K562 (cell line): ENCODE results near the gene TSC22D3. TPM values are rescaled to one million over a fixed set of nuclear protein-coding genes. Genes with fewer than 3 reads are reported as not detected.
A peak's percentile ranks its signal among the peaks of the same experiment; 100 is the strongest.

Experiments used
- CEBPG ChIP-seq, 3 experiments: fragments of 200-800 bp in 1 of 3; sonication (Bioruptor generic) in 1 of 3; sonication (generic) in 1 of 3; formaldehyde crosslinking in 1 of 3; IDR thresholded peaks in 2 of 3; conservative IDR thresholded peaks in 1 of 3; 2 replicates each; pipeline versions ENCODE4 v1.6.1 to v1.8.0; 2016 to 2022; ENCODE audit warnings: missing compliant biosample characterization in 2 of 3, missing genetic modification characterization in 2 of 3, mild to moderate bottlenecking in 1 of 3, missing genetic modification reagents in 1 of 3
- E2F5 ChIP-seq: sonication (generic); formaldehyde crosslinking; IDR thresholded peaks from 2 replicates; pipeline ENCODE4 v1.8.0; 2022; ENCODE audit warnings: mild to moderate bottlenecking, missing genetic modification reagents
- FUS ChIP-seq: fragments of 200-400 bp; formaldehyde crosslinking; optimal IDR thresholded peaks from 2 replicates; pipeline ENCODE3; 2017; ENCODE audit warnings: low read depth, low read length
- PKNOX1 ChIP-seq: fragments of 450-650 bp; IDR thresholded peaks from 2 replicates; pipeline ENCODE4 v1.6.1; 2016
- REST ChIP-seq, 2 experiments: fragments of 450-650 bp; formaldehyde crosslinking in 1 of 2; IDR thresholded peaks; 2 replicates each; pipeline versions ENCODE4 v1.4.0 to v1.6.1; 2014 to 2020; ENCODE audit warnings: mild to moderate bottlenecking in 2 of 2, borderline replicate concordance in 1 of 2, low read depth in 1 of 2
- SP1 ChIP-seq: sonication (generic); formaldehyde crosslinking; IDR thresholded peaks from 2 replicates; pipeline ENCODE4 v1.8.1; 2022; ENCODE audit warnings: mild to moderate bottlenecking, missing genetic modification reagents
- TBP ChIP-seq: optimal IDR thresholded peaks from 2 replicates; pipeline ENCODE3; 2011; ENCODE audit warnings: low read depth, low read length, improper control_type of control experiment
- TEAD4 ChIP-seq, 2 experiments: sonication (generic) in 1 of 2; formaldehyde crosslinking in 1 of 2; IDR thresholded peaks; 2 replicates each; pipeline versions ENCODE4 v1.6.1 to v1.8.0; 2012 to 2022; ENCODE audit warnings: borderline replicate concordance in 1 of 2, inconsistent platforms in 1 of 2, low read length in 1 of 2, mild to moderate bottlenecking in 1 of 2, missing genetic modification reagents in 1 of 2
- ZBTB1 ChIP-seq: sonication (generic); formaldehyde crosslinking; IDR thresholded peaks from 2 replicates; pipeline ENCODE4 v1.8.1; 2023; ENCODE audit warnings: missing genetic modification reagents, low read depth, mild to moderate bottlenecking, borderline replicate concordance
- ZBTB33 ChIP-seq: sonication (generic); formaldehyde crosslinking; IDR thresholded peaks from 2 replicates; pipeline ENCODE4 v1.8.1; 2023; ENCODE audit warnings: mild to moderate bottlenecking, missing genetic modification reagents
- ZNF778 ChIP-seq: fragments of 450-650 bp; formaldehyde crosslinking; IDR thresholded peaks from 2 replicates; pipeline ENCODE4 v1.4.0; 2020; ENCODE audit warnings: mild to moderate bottlenecking, moderate library complexity
- polyA plus RNA-seq, 8 experiments: library from polyadenylated mRNA; depleted of rRNA in 4 of 8; stranded (reverse) in 5 of 8; unstranded in 3 of 8; fragments of >200 nt; fragmentation: Nextera tagmentation in 2 of 8; fragmentation: Illumina TruSeq in 1 of 8; extraction: Ambion mirVana in 2 of 8; extraction: Trizol in 1 of 8; gene quantifications; 2 replicates each; pipeline versions ENCODE4 v1.2.1 to v1.2.3, GENCODE V29; 2011 to 2014; ENCODE audit warnings: inconsistent platforms in 1 of 8, missing spikeins in 1 of 8
- total RNA-seq, 7 experiments: library from RNA; depleted of rRNA in 6 of 7; stranded (reverse); fragments of >200 nt in 6 of 7; fragmentation: Illumina TruSeq in 2 of 7; extraction: Trizol in 2 of 7; gene quantifications; 2 replicates each; pipeline versions ENCODE4 v1.2.1 to v1.2.3, GENCODE V29; 2011 to 2021; ENCODE audit warnings: low replicate concordance in 1 of 7

The TSC22D3 gene
- total and polyA plus RNA-seq, 9 of the 15 experiments (the other 6 are each of a cell fraction or from before 2014, with no cell fraction given) = 0.48 to 3.0 (median 0.87) TPM

- no peak for TF ChIP-seq TEAD4 (IDR thresholded peaks at IDR 0.05; ENCODE audit: low read length)
- peak; percentile 82; the same call in 1 of the 2 replicates for TF ChIP-seq TEAD4 (CRISPR knock-in tag; IDR thresholded peaks at IDR 0.05; ENCODE audit: borderline replicate concordance)
- peak; percentile 36; the same call in 1 of the 2 replicates for TF ChIP-seq PKNOX1
- no peak for TF ChIP-seq ZNF778
- TF ChIP-seq CEBPG (CRISPR knock-in tag; IDR thresholded peaks at IDR 0.05) = no peak
- no peak for TF ChIP-seq CEBPG (tag; conservative IDR thresholded peaks at IDR 0.05 in 1 of 2, IDR thresholded peaks at IDR 0.05 in 1 of 2)
- peak; percentile 60; the same call in 1 of the 2 replicates for TF ChIP-seq E2F5 (CRISPR knock-in tag)
- TF ChIP-seq TBP = peak; percentile 70
- TF ChIP-seq REST (IDR thresholded peaks at IDR 0.05; ENCODE audit: borderline replicate concordance) = no peak
- TF ChIP-seq REST (CRISPR knock-in tag; IDR thresholded peaks at IDR 0.05; ENCODE audit: low read depth) = no peak
- peak; percentile 35; the same call in 1 of the 2 replicates for TF ChIP-seq SP1 (CRISPR knock-in tag)
- TF ChIP-seq ZBTB33 (CRISPR knock-in tag) = peak; percentile 71; the same call in 1 of the 2 replicates
- no peak for TF ChIP-seq FUS
- TF ChIP-seq ZBTB1 (CRISPR knock-in tag) = no peak
Observed at GRCh38 chrX:107676559-107677378, 98.8 kb downstream of the TSC22D3 start (continued).
